Ovary (tissue), 3 donors: ENCODE data around the gene ITSN1.

Experiments
- EP300 ChIP-seq: sonication (generic); formaldehyde crosslinking; IDR thresholded peaks from one replicate; pipeline ENCODE4 v1.6.1; 2017; ENCODE audit warnings: antibody characterized with exemption
- POLR2A ChIP-seq: fragments of 450-650 bp; IDR thresholded peaks from one replicate; pipeline ENCODE4 v1.6.1; 2017; ENCODE audit warnings: antibody characterized with exemption, mild to moderate bottlenecking, moderate library complexity
- TF ChIP-seq, protein P1 (sequence below), 3 donors: fragments of 450-650 bp in 2 of 3; fragments of 200-600 bp in 1 of 3; IDR thresholded peaks; one replicate each; pipeline versions ENCODE4 v1.5.1 to v1.8.0; 2016 to 2022; ENCODE audit warnings: antibody characterized with exemption in 3 of 3, mild to moderate bottlenecking in 1 of 3
- donor health status: DM: no; HTN: no; CAD: no.

DNA sequence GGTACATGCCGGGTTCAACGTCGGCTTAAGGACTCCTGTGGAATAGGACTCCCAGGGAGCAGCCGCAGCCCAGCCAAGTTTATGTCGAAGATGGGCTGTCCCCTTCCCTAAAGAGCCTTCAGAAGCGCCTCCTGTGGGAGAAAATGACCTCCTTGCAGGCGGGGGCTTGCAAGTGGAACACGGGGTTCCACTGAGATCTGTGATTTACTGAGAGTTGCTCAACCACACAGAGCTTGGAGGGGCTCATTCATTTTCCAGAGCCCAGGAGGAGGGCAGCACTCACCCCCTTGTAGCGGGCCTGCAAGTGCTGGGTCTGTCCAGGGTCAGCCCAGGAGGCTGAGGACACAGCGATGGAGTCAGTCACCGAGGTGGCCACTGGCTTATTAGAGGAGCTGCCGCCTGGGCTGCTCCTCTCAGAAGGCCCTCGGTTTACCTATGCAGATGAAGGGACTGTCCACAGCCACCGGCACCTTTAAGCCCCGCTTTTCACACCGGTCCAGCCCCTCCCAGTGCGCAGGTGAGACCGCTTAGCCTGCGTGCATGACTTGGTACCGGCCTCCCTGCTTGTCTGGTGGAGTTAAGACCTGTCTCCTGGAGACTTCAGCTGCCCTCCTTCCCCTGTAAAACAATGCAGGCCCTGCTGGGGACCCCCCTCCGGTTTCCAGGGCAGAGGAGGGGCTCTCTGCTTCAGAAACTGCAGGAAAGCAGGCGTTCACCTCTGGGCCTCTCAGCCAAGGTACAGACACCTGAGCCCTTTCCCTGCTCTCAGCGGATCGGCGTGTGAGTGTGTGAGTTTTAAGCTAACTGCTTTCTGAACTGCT is 215.8 kb downstream of the ITSN1 start:
- TF ChIP-seq, protein P1, sequence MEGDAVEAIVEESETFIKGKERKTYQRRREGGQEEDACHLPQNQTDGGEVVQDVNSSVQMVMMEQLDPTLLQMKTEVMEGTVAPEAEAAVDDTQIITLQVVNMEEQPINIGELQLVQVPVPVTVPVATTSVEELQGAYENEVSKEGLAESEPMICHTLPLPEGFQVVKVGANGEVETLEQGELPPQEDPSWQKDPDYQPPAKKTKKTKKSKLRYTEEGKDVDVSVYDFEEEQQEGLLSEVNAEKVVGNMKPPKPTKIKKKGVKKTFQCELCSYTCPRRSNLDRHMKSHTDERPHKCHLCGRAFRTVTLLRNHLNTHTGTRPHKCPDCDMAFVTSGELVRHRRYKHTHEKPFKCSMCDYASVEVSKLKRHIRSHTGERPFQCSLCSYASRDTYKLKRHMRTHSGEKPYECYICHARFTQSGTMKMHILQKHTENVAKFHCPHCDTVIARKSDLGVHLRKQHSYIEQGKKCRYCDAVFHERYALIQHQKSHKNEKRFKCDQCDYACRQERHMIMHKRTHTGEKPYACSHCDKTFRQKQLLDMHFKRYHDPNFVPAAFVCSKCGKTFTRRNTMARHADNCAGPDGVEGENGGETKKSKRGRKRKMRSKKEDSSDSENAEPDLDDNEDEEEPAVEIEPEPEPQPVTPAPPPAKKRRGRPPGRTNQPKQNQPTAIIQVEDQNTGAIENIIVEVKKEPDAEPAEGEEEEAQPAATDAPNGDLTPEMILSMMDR (IDR thresholded peaks at IDR 0.05), result no peak
- TF ChIP-seq POLR2A (no peak), EP300 (no peak)
